GM21717 (cell line): Measurements from ENCODE around the gene KDM2B.

Experiments used
- ATAC-seq: cut with Tn5 transposase; IDR thresholded peaks from one replicate; pipeline ENCODE4 v1.9.1; 2021; ENCODE audit warnings: mild to moderate bottlenecking, moderate library complexity; ENCODE audit not compliant: unreplicated experiment

The KDM2B gene

DNA sequence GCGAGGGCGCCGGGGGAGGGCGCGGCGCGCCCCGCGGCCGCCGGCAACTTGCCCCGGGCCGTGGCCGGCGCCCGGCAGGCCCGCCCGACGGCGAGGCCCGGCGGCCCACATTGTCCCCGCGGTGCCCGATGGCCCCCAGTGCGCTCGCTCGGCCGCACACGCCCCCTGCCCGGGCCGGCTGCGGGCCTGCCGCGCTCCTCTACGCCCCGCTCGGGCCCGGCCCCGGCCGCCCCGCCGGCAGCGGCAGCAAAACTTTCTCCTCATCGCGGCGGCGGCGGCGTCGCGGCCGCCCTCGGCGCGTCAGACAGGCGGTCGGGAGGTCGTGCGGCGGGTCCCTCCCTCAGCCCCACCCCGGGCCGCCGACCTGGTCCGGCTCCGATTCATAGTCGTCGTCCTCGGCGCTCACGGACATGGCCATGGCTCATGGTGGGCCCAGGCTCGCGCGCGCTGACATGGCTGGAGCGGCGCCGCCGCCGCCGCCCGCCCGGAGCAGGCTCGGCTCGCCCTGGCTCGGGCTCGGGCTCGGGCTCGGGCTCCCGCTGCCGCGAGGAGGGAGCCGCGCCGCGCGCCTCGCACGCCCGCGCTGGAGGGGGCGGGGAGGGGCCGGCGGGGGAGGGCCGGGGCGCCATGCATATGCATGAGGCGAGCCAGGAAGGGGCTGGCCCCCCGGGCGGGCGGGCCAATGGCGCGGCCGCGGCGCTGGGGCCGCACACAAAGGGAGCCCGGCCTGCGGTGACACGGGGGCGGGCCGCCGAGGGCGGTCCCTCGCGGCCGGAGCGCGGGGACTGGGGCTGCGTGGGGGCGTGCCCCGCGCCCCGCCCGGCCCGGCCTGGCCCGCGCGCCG lies 113.8 kb downstream of the KDM2B start:
- ATAC-seq: peak; percentile 84

DNA sequence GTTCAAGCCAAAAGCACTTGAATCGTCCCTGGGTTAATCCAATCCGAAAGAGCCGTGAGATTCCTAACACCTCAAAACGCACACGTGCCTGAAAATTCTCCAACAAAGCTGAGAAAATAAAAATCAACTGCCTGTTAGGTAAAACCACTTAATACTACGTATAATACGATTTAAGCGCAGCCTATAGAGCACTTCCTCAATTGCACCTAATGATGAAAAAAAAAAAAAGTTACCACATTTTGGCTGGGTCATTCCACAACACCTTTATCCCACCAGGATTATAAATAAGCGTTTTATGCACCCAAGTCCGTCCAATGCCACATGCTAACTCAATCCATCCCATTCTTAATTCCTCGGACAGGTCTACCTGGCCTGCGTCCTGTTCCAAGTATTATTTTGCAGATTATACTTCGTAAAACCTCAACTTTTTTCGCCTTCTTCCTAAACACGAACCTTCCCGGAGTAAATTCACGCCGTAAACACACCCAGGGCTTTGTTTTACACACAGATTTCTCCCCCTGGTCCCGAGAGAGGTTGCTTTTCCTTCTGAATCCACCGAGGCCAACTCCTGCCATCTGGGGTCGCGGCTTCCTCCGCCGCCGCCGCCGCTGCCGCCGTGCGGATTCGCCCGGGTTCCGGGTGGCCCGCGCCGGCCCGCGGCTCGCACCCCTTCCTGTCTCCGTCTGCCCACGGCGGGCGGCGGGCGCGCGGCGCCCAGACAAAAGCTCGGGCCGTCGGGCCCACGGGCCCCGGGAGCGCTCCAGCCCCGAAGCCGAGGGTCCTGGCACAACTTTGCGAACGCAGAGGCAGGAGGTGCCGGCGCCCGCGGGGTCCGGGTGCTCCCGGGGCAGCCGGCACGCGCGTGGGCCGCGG lies 114.7 kb downstream of the KDM2B start:
- peak; percentile 20 for ATAC-seq

DNA sequence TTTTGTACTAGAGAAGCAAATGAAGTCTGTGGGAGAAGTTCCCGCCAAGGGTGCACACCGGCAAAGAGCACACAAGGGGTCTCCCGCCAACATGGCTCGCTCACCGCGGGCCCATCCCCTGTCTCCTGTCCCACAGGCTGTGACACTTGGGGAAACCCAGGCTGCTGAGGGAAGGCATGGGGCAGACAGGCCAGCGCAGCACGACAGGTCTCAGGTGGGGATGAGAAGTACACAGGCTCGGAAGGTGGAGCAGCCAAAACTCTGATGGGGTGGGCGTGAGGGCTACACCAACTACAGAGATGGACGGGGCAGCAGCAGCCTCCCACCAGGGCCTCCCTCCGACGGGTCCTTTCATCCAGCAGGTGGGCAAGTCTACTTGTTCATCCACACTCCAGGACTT lies 116.5 kb downstream of the KDM2B start:
- ATAC-seq: no peak

DNA sequence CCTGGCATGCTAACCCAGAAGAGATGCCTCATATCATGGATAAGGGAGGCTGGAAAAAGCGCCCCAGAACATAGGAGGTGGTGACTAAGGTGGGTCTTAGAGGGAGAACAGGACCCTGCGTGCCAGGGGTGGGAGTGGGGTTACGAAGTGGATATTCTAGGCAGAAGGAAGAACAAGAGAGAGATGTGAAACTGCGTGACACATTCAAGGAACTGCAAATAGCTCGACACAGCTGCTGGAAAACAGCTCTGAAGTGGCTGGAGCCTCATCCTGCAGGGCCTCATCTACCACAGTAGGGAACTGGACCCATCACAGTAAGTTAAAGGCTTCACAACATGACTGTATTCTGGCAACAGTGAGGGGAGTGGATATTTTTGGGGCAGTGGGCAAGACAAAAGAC lies 119.8 kb downstream of the KDM2B start:
- no peak for ATAC-seq

DNA sequence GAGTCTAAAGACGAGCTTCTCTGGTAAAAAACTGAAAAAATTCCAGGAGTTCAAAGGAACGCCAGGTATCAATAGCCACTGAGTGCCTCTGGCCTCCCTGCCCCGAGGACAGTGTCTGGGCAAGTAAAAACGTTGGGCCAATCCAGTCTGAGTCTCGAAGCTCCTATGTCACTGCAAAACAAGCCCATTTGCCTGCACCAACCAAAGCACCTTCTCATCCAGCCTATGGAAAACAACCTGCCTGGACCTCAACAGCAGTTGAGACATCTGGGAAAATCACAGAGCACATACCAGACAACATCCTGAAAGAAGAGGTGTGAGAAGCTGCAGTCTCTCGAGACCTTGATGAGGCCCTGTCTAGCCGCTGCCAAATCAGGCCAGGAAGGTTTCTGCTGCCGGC lies 124.3 kb downstream of the KDM2B start:
- ATAC-seq: no peak

DNA sequence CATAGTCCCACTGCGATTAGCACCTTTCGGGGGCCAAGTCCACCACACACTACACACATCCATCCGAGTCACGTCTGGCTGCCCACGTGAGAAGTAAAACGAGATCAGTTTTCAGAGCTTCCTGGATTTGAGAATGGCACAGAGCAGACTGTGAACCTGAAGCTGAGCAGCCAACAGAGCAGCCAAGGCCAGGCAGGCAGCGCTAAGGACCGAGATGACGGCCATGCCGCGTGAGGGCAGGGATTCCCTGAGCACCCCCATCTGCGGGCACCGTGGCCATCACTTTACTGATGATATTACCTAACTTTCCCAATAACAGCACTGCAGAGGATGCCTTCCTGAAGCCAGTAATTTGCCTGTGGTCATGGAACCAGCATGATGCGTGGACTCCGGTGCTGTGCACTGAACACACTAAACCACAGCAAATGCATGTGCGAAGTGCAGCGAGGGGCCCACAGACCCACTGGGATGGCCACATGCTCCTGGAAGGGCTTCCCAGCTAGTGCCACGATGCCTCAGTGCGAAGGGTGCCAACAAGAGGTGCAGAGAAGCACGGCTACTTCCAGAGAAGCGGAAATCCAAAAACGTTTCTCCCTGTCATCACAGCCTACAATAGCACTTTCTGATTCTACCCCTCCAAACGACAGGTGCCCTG lies 124.9 kb downstream of the KDM2B start:
- no peak for ATAC-seq

DNA sequence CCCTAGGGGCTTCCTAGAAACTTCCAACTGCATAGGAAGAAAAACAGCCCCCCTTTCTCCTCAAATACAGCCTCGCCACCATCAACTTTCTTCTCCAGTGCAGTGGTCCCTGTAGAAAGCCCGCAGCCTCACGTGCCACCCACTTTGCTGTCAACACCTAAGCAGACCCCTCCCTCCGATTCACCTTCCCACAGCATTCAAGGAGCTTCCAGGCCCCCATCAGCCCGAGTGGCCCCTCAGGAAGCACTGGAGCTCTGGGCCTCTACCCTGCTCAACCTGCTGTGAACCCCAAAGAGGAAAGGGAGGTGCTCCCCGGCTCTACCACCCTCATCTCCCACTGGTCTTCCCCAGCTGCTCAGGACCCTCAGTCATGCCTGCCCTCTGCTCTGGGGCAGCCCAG lies 125.9 kb downstream of the KDM2B start:
- no peak for ATAC-seq

DNA sequence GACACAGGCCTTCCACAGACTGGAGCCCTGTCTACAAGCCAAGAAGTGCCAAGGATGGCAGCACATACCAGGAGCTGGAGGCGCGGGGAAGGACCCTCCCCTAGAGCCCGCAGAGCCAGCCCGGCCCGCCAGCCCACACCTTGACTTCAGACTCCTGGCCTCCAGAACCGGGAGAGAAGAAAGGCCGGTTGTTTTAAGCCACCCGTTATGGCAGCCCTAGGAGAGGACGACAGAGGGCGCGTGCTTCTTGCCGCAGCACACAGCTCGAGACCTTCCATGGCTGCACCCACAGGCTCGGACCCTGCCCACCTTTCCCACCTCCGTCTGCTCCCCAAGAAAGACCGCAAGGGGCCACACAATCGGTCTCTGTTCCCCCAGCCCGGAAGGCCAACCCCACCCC lies 127.2 kb downstream of the KDM2B start:
- ATAC-seq: no peak

DNA sequence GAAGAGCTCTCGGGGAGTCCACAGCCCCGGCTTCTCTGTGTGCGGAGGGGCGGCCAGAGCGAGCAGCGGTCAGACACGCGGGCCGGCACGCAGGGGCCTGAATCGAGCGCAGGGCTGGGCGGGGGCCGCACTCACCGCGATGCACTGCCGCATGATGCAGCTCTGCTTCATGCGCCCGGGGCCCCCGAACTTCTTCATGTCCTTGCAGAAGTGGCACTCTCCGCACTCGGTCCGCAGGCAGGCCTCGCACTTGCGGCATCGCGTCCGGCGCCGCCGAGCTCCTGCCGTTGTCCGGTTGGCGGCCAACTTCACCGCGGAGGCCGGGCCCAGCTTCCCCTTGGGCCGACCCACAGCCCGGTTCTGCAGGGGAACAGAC lies 127.8 kb downstream of the KDM2B start:
- no peak for ATAC-seq

DNA sequence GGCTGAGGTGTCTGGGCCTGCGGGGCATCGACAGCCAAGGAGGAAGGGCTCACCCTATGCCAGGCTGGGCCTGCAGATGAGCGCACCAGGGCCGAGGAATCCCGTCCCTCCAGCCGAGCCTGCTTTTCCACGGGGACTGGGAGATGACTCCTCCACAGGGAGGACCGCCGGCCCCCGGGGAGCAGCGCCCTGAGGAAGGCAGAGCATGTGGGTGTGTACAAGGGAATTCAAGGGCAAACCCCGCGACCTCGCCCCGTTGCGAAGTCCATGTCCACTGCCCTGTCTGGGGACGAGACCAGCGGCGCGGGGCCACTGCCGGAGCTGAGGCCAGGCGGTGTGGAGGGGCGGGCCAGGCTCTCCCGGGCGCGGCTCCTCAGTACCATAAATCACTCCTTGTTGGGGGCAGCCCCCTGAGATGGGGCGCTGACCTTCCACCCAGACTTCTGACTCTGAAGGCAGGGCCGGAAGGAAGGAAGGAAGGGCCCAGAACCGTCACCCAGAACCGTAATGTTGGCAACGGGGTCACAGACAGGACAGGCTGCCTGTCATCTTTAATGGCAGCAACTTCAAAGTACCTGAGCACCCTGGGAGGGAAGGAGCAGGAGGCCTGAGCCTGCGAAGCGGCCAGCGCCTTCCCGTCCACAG lies 128.4 kb downstream of the KDM2B start:
- ATAC-seq: no peak

DNA sequence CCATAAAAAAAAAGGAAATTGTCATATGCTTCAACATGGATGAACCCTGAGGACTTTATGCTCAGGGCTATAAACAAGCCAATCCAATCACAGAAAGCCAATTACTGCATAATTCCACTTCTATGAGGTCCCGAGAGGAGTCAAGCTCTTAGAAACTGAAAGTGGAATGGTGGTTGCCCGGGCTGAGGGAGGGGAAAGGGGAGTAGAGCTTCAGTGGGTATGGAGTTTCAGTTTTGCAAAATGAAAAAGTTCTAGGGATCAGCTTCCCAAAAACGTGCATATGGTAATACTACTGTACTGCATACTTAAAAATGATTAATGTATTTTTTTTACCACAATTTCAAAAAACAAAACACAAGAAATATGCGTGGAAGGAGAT lies 128.9 kb downstream of the KDM2B start:
- ATAC-seq: no peak

DNA sequence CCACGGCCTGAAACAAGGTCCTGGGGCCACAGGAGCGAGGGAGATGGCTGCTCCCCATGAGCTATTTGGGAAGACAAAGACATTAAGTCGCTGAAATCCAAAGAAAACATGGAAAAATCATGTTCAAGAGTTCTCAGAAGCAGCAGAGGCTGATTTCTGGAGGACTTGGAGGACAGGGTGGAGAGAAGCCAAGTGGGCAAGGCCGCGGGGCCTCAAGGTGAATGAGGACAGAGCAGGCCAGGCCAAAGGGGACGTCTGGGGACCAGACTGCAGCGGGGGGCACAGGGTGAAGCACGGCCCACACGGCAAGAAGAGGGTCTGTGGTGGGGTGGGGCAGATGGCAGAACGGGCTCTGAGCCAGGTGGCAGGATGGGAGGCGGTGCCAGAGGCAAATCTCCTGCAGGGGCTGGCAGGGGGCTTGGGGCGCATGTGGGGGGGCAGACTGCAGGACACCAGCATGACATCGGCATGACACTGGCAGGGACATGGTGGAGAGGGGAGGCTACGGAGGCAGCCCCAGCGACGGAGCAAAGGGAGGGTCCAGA lies 132.0 kb downstream of the KDM2B start:
- no peak for ATAC-seq

DNA sequence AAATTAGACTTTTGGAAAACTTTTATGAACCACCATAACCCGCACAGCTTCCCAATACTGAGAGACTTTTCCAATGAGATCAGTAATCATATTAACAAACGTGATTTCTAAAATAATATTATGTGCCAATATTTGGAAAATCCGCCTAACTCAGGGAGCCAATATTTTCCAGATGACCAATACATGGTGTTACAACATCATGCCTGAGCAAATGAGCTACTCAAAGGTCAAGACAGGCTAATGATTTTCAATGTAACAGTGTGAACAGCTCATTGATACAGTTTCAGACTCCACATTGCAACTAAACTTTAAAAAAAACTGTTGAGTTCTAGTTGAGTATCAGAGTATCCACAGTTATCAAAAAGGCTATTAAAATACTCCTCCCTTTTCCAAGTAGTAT lies 134.1 kb downstream of the KDM2B start:
- ATAC-seq: no peak

DNA sequence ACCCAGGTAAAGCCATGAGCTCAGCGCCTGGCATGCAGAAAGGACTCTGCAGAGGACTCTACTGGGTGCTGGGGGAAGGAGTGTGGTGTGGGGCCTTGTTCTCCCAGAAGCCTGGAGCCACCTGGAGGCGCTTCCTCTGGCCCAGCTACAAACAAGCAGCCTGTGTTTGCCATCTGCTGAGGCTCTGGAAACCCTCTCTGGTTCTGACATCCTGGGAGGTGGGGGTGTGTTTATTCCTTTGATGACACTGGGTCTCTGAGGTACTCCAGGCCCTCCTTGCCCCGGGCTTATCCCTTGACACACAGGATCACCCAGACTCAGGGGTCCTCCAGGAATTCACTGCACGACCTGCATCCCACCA lies 136.0 kb downstream of the KDM2B start:
- no peak for ATAC-seq

DNA sequence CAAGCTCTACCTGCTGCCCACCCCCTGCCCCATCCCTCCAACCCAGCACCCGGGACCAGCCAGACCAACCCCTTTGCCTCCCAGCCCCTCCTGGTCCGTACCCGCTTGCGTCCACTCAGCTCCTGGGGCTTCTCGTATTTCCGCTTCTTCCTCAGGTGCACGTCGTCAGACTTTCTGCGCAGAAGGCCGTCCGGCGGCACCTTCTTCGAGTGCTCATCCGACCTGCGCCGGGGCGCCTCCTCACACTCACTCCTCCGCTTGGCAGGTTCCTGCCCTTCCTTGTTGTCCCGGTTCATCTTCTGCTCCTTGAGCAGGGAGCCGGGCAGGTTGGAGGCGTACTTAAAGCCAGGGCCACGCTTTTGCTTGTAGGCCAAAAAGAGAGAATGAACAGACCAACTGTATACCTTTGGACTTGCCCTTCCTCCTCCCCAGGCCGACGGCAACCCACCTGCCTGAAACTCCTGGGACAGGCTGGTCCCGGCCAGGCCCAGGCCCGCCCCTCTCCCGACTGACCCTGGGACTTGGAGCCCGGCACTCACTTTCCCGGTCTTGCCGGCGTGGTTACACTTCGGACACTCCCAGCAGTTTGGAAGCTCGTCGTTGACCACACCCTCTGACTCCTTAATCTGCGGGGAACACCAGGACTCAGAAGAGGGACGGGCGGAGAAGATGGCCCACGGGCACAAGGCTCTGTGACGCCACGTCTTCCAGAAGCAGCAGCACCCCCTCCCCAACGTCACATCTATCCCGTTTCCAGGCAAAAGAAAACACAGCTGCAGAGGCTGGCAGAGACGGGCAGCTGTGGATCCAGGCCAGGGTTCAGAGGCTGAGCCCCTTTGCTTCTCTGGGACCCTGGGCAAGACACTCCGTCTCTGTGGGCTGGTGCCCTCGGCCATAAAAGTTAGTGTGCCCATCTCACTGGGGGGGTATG lies 136.6 kb downstream of the KDM2B start:
- ATAC-seq: no peak

DNA sequence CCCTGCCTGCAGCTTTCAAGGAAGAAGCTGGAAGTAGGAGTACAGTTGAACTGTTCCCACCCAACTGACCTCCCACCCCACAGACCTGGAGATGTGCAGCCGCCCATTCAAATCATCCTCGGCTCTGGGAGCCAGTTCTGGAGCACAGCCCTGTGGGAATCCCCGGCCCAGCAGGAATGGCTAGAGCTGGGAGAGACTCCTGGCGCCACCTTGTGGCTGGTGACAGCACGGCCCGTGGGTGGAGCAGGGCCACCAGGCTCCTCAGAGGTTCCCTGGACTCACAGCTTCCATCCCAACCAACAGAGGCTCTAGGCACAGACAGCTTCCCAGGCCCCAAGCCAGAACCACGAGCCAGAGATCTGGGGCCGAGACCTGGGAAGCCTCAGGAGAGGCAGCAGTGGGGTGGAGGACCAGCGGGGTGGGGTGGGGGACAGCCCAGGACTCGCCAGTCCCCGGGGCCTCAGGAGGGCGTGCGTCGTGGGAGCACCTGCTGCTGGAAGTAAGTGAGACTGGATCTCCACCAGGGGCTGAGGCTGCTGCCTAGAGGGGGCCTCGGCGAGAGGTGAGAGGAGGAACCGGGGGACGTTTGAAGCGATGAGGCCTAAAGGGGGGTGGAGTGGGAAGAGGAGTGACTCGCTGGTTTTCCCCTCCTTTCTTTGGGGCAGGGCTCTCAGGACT lies 137.5 kb downstream of the KDM2B start:
- no peak for ATAC-seq

DNA sequence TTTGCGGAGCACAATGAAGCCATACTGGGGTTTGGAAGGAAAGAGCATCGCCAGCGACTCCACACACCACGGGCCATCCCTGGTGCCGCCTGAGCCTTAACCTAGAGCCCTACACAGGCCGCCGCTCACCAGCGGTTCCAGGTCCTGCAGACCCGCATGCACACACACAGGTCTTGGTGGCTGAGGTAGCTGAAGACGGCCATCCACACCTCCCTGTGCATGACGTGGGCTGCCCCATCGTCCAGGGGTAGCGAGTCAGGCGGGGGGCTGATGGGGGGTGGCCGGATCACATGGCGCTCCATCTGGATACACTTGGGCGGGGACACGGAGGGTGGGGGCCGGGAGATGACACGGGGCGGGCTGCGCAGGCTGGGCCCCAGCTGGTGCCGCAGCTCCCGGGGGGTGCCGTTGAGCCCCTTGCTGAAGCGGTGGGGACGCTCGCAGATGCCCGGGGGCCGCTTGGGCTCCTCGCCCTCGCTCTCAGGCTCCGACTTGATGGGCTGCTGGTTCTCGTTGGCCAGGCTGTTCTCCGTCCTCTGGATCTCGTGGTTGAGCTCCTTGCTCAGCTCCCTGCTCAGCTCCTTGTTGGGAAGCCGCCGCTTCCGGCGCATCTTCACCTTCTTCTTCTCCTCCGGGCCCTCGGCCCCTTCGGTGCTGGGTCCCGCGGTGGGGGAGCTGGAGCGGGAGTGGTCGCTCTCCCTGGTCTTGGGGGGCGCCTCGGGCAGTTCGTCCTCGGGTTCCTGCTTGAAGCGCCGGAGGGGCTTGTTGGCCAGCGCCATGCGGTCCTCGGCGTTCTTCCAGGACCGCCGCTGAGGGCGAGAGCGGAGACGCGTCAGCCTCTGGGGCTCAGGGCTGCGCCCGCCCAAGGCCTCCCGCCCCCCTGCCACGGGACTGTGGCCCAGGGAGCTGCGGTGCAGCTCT lies 138.5 kb downstream of the KDM2B start:
- no peak for ATAC-seq

DNA sequence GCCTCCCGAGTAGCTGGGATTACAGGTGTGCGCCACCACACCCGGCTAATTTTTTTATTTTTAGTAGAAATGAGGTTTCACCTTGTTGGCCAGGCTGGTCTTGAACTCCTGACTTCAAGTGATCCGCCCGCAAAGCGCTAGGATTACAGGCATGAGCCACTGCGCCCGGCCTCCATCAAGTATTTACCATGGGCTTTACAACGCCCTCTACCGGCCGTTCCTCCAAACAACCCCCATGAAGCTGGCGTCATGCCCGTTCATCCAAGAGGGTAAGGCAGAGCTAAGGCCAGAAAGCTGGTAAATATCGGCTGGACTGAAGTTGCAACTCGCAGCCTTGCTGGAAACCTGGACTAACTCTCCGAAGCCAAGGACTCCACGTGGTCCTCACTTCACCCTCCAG lies 139.3 kb downstream of the KDM2B start:
- no peak for ATAC-seq
